HG03108 (cell line): ENCODE results near the gene CCNT1.
"Not testable (repeated sequence)": the region's sequence is repeated elsewhere in the genome, so short reads cannot be mapped to it uniquely, and the experiment has no call there.

Experiments used
- ATAC-seq: cut with Tn5 transposase; IDR thresholded peaks from one replicate; pipeline ENCODE4 v1.9.1; 2021; ENCODE audit warnings: moderate library complexity; ENCODE audit not compliant: unreplicated experiment

Gene CCNT1

GRCh38 chr12:48641752-48642555 lies 74.6 kb downstream of the CCNT1 start:
- not testable (repeated sequence) for ATAC-seq

- ATAC-seq = no peak
Observed at GRCh38 chr12:48640854-48641253, 75.7 kb downstream of the CCNT1 start.

- no peak for ATAC-seq
Observed at GRCh38 chr12:48640428-48640827, 76.1 kb downstream of the CCNT1 start.
